IMR-90 (cell line): ENCODE data around the gene QDPR. TPM values are rescaled to one million over a fixed set of nuclear protein-coding genes. Genes with fewer than 3 reads are reported as not detected.
A peak's percentile ranks its signal among the peaks of the same experiment; 100 is the strongest.

Experiments
- ATAC-seq: fragments of 200-7000 bp; cut with Tn5 transposase; 2 replicates; pipeline ENCODE4 v1.9.1; 2020; ENCODE audit warnings: low read depth, mild to moderate bottlenecking, moderate library complexity
- BruUV-seq: library from RNA; stranded (reverse); fragments of 400-500 nt; replicated peaks from 2 replicates; lab custom pipeline; 2021; lab: Mats Ljungman, UMichigan
- CTCF ChIA-PET: fragments of 300-600 bp; formaldehyde crosslinking; extraction: SDS; loops from one replicate; lab custom pipeline; 2021; ENCODE audit warnings: antibody characterized with exemption; lab: Yijun Ruan, JAX
- POLR2A ChIA-PET: fragments of 300-600 bp; sonication (Branson Sonifier 250); formaldehyde crosslinking; loops from one replicate; lab custom pipeline; 2022; ENCODE audit warnings: antibody characterized with exemption; ENCODE audit not compliant: unreplicated experiment; lab: Charles Lee
- DNase-seq: peaks from one replicate; pipeline ENCODE4 v3.0.0; 2013
- H2AFZ ChIP-seq: replicated peaks from 2 replicates; pipeline ENCODE3; 2013; ENCODE audit warnings: low read length, mild to moderate bottlenecking; ENCODE audit not compliant: poor library complexity
- H2AK5ac ChIP-seq: 2 replicates; pipeline ENCODE4 v1.6.1; 2013; ENCODE audit warnings: low read depth, low read length, inconsistent platforms
- H2AK9ac ChIP-seq: replicated peaks from 2 replicates; pipeline ENCODE3; 2013; ENCODE audit warnings: mild to moderate bottlenecking, low read depth, low read length, moderate library complexity; ENCODE audit not compliant: poor library complexity
- H2BK120ac ChIP-seq: 2 replicates; pipeline ENCODE4 v1.6.1; 2013; ENCODE audit warnings: low read depth, low read length, inconsistent platforms
- H2BK15ac ChIP-seq: 3 replicates; pipeline ENCODE4 v1.6.1; 2013; ENCODE audit warnings: low read depth, low read length, inconsistent platforms
- H2BK20ac ChIP-seq: 2 replicates; pipeline ENCODE4 v1.6.1; 2013; ENCODE audit warnings: low read depth, mild to moderate bottlenecking, inconsistent platforms, low read length, moderate library complexity
- H2BK5ac ChIP-seq: 2 replicates; pipeline ENCODE4 v1.6.1; 2013; ENCODE audit warnings: mild to moderate bottlenecking, low read depth, low read length, inconsistent platforms; ENCODE audit not compliant: poor library complexity, severe bottlenecking
- H3K14ac ChIP-seq: replicated peaks from 2 replicates; pipeline ENCODE4 v1.6.1; 2013; ENCODE audit warnings: low read depth, low read length, inconsistent platforms
- H3K18ac ChIP-seq: 2 replicates; pipeline ENCODE4 v1.6.1; 2013; ENCODE audit warnings: low read depth, low read length, control low read depth
- H3K23ac ChIP-seq: 2 replicates; pipeline ENCODE4 v1.6.1; 2013; ENCODE audit warnings: low read depth, low read length, inconsistent platforms
- H3K27ac ChIP-seq: 2 replicates; pipeline ENCODE4 v1.5.1; 2013; ENCODE audit warnings: mild to moderate bottlenecking, control low read depth, low read length; ENCODE audit not compliant: insufficient read depth
- H3K27me3 ChIP-seq: 2 replicates; pipeline ENCODE4 v1.6.1; 2013; ENCODE audit warnings: low read length; ENCODE audit not compliant: control insufficient read depth, insufficient read depth
- H3K36me3 ChIP-seq: 2 replicates; pipeline ENCODE4 v1.6.1; 2013; ENCODE audit warnings: low read length, mixed read lengths; ENCODE audit not compliant: control insufficient read depth, insufficient read depth
- H3K4ac ChIP-seq: 2 replicates; pipeline ENCODE4 v1.6.1; 2013; ENCODE audit warnings: low read depth, low read length, inconsistent platforms
- H3K4me1 ChIP-seq: 2 replicates; pipeline ENCODE4 v1.6.1; 2013; ENCODE audit warnings: low read length, mixed read lengths; ENCODE audit not compliant: control insufficient read depth, insufficient read depth
- H3K4me2 ChIP-seq: 2 replicates; pipeline ENCODE4 v1.6.1; 2013; ENCODE audit warnings: low read depth, mild to moderate bottlenecking, control low read depth, low read length, moderate library complexity
- H3K4me3 ChIP-seq: 2 replicates; pipeline ENCODE4 v1.5.1; 2013; ENCODE audit warnings: low read depth, mild to moderate bottlenecking, control low read depth, low read length, moderate library complexity; ENCODE audit not compliant: insufficient read depth
- H3K56ac ChIP-seq: 2 replicates; pipeline ENCODE4 v1.6.1; 2013; ENCODE audit warnings: low read length, inconsistent platforms; ENCODE audit not compliant: insufficient read depth; ENCODE audit errors: extremely low read depth
- H3K79me1 ChIP-seq, 2 experiments: 2 replicates each; pipeline ENCODE4 v1.6.1; 2013; ENCODE audit warnings: low read length in 2 of 2, inconsistent platforms in 1 of 2, low read depth in 1 of 2
- H3K9ac ChIP-seq: 2 replicates; pipeline ENCODE4 v1.6.1; 2013; ENCODE audit warnings: low read depth, low read length, control low read depth
- H3K9me1 ChIP-seq: 2 replicates; pipeline ENCODE4 v1.6.1; 2013; ENCODE audit warnings: low read length, inconsistent platforms; ENCODE audit not compliant: insufficient read depth
- H3K9me3 ChIP-seq: 2 replicates; pipeline ENCODE4 v1.6.1; 2013; ENCODE audit warnings: low read length; ENCODE audit not compliant: control insufficient read depth, insufficient read depth
- H4K20me1 ChIP-seq: 2 replicates; pipeline ENCODE4 v1.6.1; 2013; ENCODE audit warnings: low read length, inconsistent platforms; ENCODE audit not compliant: insufficient read depth
- H4K5ac ChIP-seq: 2 replicates; pipeline ENCODE4 v1.6.1; 2013; ENCODE audit warnings: mild to moderate bottlenecking, low read depth, low read length, control low read depth
- H4K8ac ChIP-seq, 2 experiments: 2 replicates each; pipeline ENCODE4 v1.6.1; 2013; ENCODE audit warnings: low read depth in 2 of 2, low read length in 2 of 2, control low read depth in 1 of 2, inconsistent platforms in 1 of 2
- H4K91ac ChIP-seq: 2 replicates; pipeline ENCODE4 v1.6.1; 2013; ENCODE audit warnings: low read depth, low read length, inconsistent platforms; ENCODE audit not compliant: insufficient read depth
- BHLHE40 ChIP-seq: fragments of 150-350 bp; IDR thresholded peaks from 2 replicates; pipeline ENCODE4 v1.6.1; 2016; ENCODE audit warnings: mild to moderate bottlenecking, low read depth, low read length
- CEBPB ChIP-seq: IDR thresholded peaks from 2 replicates; pipeline ENCODE4 v1.6.1; 2012; ENCODE audit warnings: low read depth, low read length, improper control_type of control experiment
- ELK1 ChIP-seq: fragments of 150-350 bp; IDR thresholded peaks from 2 replicates; pipeline ENCODE4 v1.6.1; 2016; ENCODE audit warnings: low read depth, mild to moderate bottlenecking, low read length, moderate library complexity, borderline replicate concordance
- FOS ChIP-seq: fragments of 150-350 bp; IDR thresholded peaks from 2 replicates; pipeline ENCODE4 v1.6.1; 2016; ENCODE audit warnings: low read depth, low read length
- MAFK ChIP-seq: IDR thresholded peaks from 2 replicates; pipeline ENCODE4 v1.6.1; 2012; ENCODE audit warnings: low read depth, low read length, improper control_type of control experiment
- MAZ ChIP-seq: IDR thresholded peaks from 2 replicates; pipeline ENCODE4 v1.6.1; 2012; ENCODE audit warnings: low read depth, mild to moderate bottlenecking, low read length, improper control_type of control experiment, moderate library complexity, borderline replicate concordance
- NFE2L2 ChIP-seq: fragments of 150-350 bp; IDR thresholded peaks from 2 replicates; pipeline ENCODE4 v1.6.1; 2016; ENCODE audit warnings: low read depth, mild to moderate bottlenecking, low read length
- USF2 ChIP-seq: fragments of 150-350 bp; IDR thresholded peaks from 2 replicates; pipeline ENCODE4 v1.6.1; 2017; ENCODE audit warnings: mild to moderate bottlenecking, antibody characterized with exemption, low read length, low read depth
- WGBS, 2 experiments: methylation state at CpG; one replicate each; pipeline versions ENCODE4 v1.1.5 to v1.1.7; 2013; ENCODE audit warnings: missing lambda C conversion rate in 2 of 2; ENCODE audit not compliant: insufficient read length in 1 of 2; ENCODE audit errors: extremely low coverage in 2 of 2; 5-methylcytosine and 5-hydroxymethylcytosine counted together
- dilution Hi-C: fragments of 300-500 bp; cut with HindIII; formaldehyde crosslinking; loops from one replicate; pipeline ENCODE4 v1.14.3; 2018; ENCODE audit warnings: low sequenced_read_pairs; ENCODE audit not compliant: unreplicated experiment
- in situ Hi-C: fragments of 300-500 bp; cut with MboI; formaldehyde crosslinking; loops from 3 replicates; pipeline ENCODE4 v1.14.3; 2019; ENCODE audit warnings: low sequenced_read_pairs, inconsistent platforms, mixed read lengths
- intact Hi-C: fragments of 100-400 bp; cut with micrococcal nuclease; formaldehyde crosslinking; loops from 2 replicates; pipeline ENCODE4 v1.10.0; 2022
- polyA plus RNA-seq, 3 experiments: library from polyadenylated mRNA; depleted of rRNA; stranded (reverse); fragments of >200 nt; gene quantifications; 2 replicates each; pipeline ENCODE4 v1.2.3, GENCODE V29; 2012; ENCODE audit warnings: low replicate concordance in 1 of 3
- total RNA-seq: library from RNA; depleted of rRNA; stranded (reverse); fragments of >200 nt; gene quantifications from 2 replicates; pipeline ENCODE4 v1.2.3, GENCODE V29; 2012

QDPR gene
- total and polyA plus RNA-seq, 2 of the 4 experiments (the other 2 are of a cell fraction): 10.4 to 31.1 TPM

GRCh38 chr4:17552427-17552826, 40.5 kb upstream of the QDPR start:
- 0% methylated on average over 1 of the region's 5 CpGs; no CpG with 5 or more reads in 1 of the 2 experiments for WGBS, 2 experiments
- Histone ChIP-seq H3K14ac (no peak overlapping the region), H2AK9ac (no peak overlapping the region), H3K79me1 (no peaks in the 10 kb centered on the region), H4K91ac (no peak overlapping the region), H3K9ac (no peak overlapping the region), H3K9me1 (no peaks in the 10 kb centered on the region), H3K4me2 (no peak overlapping the region), H2AFZ (peak overlapping the region; percentile 71), H3K4ac (no peak overlapping the region), H2AK5ac (no peak overlapping the region), H3K27me3 (peaks cover 12% of the 10 kb centered on the region), H2BK15ac (no peak overlapping the region), H4K20me1 (no peaks in the 10 kb centered on the region), H3K18ac (no peak overlapping the region), H3K36me3 (no peaks in the 10 kb centered on the region), H4K5ac (no peak overlapping the region), H3K9me3 (no peaks in the 10 kb centered on the region), H2BK5ac (no peak overlapping the region), H3K23ac (no peak overlapping the region; the same call in 1 of the 2 replicates), H4K8ac (no peak overlapping the region), H3K4me3 (no peak overlapping the region), H3K56ac (no peak overlapping the region), H2BK20ac (no peak overlapping the region), H3K27ac (no peak overlapping the region), H2BK120ac (no peak overlapping the region), H3K4me1 (no peaks in the 10 kb centered on the region)
- ChIA-PET POLR2A (no interaction called here), CTCF (no interaction called here)
- dilution Hi-C loops: no loop called here
- no TSS peak for BruUV-seq
- DNase-seq (no peak), ATAC-seq (no peak)
- TF ChIP-seq MAZ (no peak), MAFK (no peak), FOS (no peak), NFE2L2 (no peak), CEBPB (no peak), BHLHE40 (no peak), USF2 (no peak), ELK1 (no peak)
- intact Hi-C loops: no loop called here
- in situ Hi-C loops: no loop called here
